MM.1S (cell line): ENCODE measurements around the gene PPP1R9A.

Experiments
- DNase-seq: peaks from one replicate; pipeline ENCODE4 v3.0.0-alpha.2; 2015
- H2AFZ ChIP-seq: fragments of 300-600 bp; sonication (generic); 2 replicates; pipeline ENCODE4 v1.6.0; 2016; ENCODE audit warnings: antibody characterized with exemption, low read length
- H3F3A ChIP-seq: fragments of 300-600 bp; sonication (generic); 2 replicates; pipeline ENCODE4 v1.6.1; 2016; ENCODE audit warnings: mild to moderate bottlenecking, antibody characterized with exemption, low read length, moderate library complexity, mixed read lengths; ENCODE audit not compliant: insufficient read depth
- H3K27ac ChIP-seq: fragments of 300-600 bp; sonication (generic); 2 replicates; pipeline ENCODE4 v1.5.1; 2016; ENCODE audit warnings: mild to moderate bottlenecking, low read length
- H3K27me3 ChIP-seq: fragments of 300-600 bp; sonication (generic); replicated peaks from 2 replicates; pipeline ENCODE4 v1.6.0; 2016; ENCODE audit warnings: low read length; ENCODE audit not compliant: insufficient read depth
- H3K36me3 ChIP-seq: fragments of 300-600 bp; sonication (generic); replicated peaks from 2 replicates; pipeline ENCODE4 v1.6.1; 2016; ENCODE audit warnings: mild to moderate bottlenecking, low read length, mixed read lengths; ENCODE audit not compliant: insufficient read depth
- H3K4me1 ChIP-seq: fragments of 300-600 bp; sonication (generic); 2 replicates; pipeline ENCODE4 v1.6.1; 2016; ENCODE audit warnings: low read length, mixed read lengths
- H3K4me2 ChIP-seq: fragments of 300-600 bp; sonication (generic); 2 replicates; pipeline ENCODE4 v1.6.0; 2016; ENCODE audit warnings: low read depth, low read length
- H3K4me3 ChIP-seq: fragments of 300-600 bp; sonication (generic); 2 replicates; pipeline ENCODE4 v1.5.1; 2016; ENCODE audit warnings: low read length, mixed read lengths
- H3K79me2 ChIP-seq: fragments of 300-600 bp; sonication (generic); 2 replicates; pipeline ENCODE4 v1.6.1; 2016; ENCODE audit warnings: mixed run types, low read length, mixed read lengths
- H3K9ac ChIP-seq: fragments of 300-600 bp; sonication (generic); 2 replicates; pipeline ENCODE4 v1.6.1; 2016; ENCODE audit warnings: low read length, mixed read lengths
- H3K9me2 ChIP-seq: fragments of 300-600 bp; sonication (generic); replicated peaks from 2 replicates; pipeline ENCODE4 v1.6.1; 2016; ENCODE audit warnings: mild to moderate bottlenecking, low read length, mixed read lengths; ENCODE audit not compliant: insufficient read depth
- H3K9me3 ChIP-seq: fragments of 300-600 bp; sonication (generic); replicated peaks from 2 replicates; pipeline ENCODE4 v1.6.1; 2016; ENCODE audit warnings: mild to moderate bottlenecking, low read length, mixed read lengths; ENCODE audit not compliant: insufficient read depth
- H4K20me1 ChIP-seq: fragments of 300-600 bp; sonication (generic); 2 replicates; pipeline ENCODE4 v1.6.1; 2016; ENCODE audit warnings: mild to moderate bottlenecking, low read length, moderate library complexity, mixed read lengths; ENCODE audit not compliant: insufficient read depth
- EZH2 ChIP-seq: fragments of 300-600 bp; sonication (generic); optimal IDR thresholded peaks from 2 replicates; pipeline ENCODE3; 2017; ENCODE audit warnings: low read depth, mild to moderate bottlenecking, antibody characterized with exemption, low read length, mixed read lengths
- EZH2phosphoT487 ChIP-seq: fragments of 300-600 bp; sonication (generic); IDR thresholded peaks from 2 replicates; pipeline ENCODE4 v1.6.1; 2018; ENCODE audit warnings: antibody characterized with exemption, low read length
- TF ChIP-seq, protein P1 (sequence below): fragments of 300-600 bp; sonication (generic); IDR thresholded peaks from 2 replicates; pipeline ENCODE4 v1.5.1; 2016; ENCODE audit warnings: antibody characterized with exemption, low read length, mixed read lengths

PPP1R9A gene

GRCh38 chr7:95312561-95312960, 405.2 kb downstream of the PPP1R9A start:
- H3K9me3 ChIP-seq = no peaks in the 10 kb centered on the region
- peaks cover 5% of the 10 kb centered on the region; the same call in 1 of the 2 replicates for H3F3A ChIP-seq
- no peak for DNase-seq
- H3K79me2 ChIP-seq = no peaks in the 10 kb centered on the region
- H2AFZ ChIP-seq = no peak overlapping the region
- no peaks in the 10 kb centered on the region for H4K20me1 ChIP-seq
- no peak overlapping the region for H3K4me3 ChIP-seq
- H3K4me1 ChIP-seq = no peaks in the 10 kb centered on the region
- H3K4me2 ChIP-seq = no peak overlapping the region
- no peaks in the 10 kb centered on the region for H3K27me3 ChIP-seq
- no peaks in the 10 kb centered on the region for H3K9me2 ChIP-seq
- TF ChIP-seq EZH2phosphoT487 = no peak
- TF ChIP-seq EZH2 = no peak
- TF ChIP-seq, protein P1, sequence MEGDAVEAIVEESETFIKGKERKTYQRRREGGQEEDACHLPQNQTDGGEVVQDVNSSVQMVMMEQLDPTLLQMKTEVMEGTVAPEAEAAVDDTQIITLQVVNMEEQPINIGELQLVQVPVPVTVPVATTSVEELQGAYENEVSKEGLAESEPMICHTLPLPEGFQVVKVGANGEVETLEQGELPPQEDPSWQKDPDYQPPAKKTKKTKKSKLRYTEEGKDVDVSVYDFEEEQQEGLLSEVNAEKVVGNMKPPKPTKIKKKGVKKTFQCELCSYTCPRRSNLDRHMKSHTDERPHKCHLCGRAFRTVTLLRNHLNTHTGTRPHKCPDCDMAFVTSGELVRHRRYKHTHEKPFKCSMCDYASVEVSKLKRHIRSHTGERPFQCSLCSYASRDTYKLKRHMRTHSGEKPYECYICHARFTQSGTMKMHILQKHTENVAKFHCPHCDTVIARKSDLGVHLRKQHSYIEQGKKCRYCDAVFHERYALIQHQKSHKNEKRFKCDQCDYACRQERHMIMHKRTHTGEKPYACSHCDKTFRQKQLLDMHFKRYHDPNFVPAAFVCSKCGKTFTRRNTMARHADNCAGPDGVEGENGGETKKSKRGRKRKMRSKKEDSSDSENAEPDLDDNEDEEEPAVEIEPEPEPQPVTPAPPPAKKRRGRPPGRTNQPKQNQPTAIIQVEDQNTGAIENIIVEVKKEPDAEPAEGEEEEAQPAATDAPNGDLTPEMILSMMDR = no peak
- H3K36me3 ChIP-seq = no peaks in the 10 kb centered on the region
- H3K9ac ChIP-seq = no peak overlapping the region
- no peak overlapping the region for H3K27ac ChIP-seq

GRCh38 chr7:95316588-95316987, 409.2 kb downstream of the PPP1R9A start:
- Histone ChIP-seq H3K36me3 (no peaks in the 10 kb centered on the region), H3K9ac (no peak overlapping the region), H3K27ac (no peak overlapping the region), H3K27me3 (no peaks in the 10 kb centered on the region), H4K20me1 (no peaks in the 10 kb centered on the region), H3K79me2 (no peaks in the 10 kb centered on the region), H3F3A (peaks cover 5% of the 10 kb centered on the region; the same call in 1 of the 2 replicates), H3K4me3 (no peak overlapping the region), H2AFZ (no peak overlapping the region), H3K4me2 (peak overlapping the region; percentile 10; the same call in 1 of the 2 replicates), H3K9me2 (no peaks in the 10 kb centered on the region), H3K9me3 (no peaks in the 10 kb centered on the region), H3K4me1 (no peaks in the 10 kb centered on the region)
- peak; percentile 57 for DNase-seq
- no peak for TF ChIP-seq EZH2
- TF ChIP-seq, protein P1 = no peak
- no peak for TF ChIP-seq EZH2phosphoT487

DNA sequence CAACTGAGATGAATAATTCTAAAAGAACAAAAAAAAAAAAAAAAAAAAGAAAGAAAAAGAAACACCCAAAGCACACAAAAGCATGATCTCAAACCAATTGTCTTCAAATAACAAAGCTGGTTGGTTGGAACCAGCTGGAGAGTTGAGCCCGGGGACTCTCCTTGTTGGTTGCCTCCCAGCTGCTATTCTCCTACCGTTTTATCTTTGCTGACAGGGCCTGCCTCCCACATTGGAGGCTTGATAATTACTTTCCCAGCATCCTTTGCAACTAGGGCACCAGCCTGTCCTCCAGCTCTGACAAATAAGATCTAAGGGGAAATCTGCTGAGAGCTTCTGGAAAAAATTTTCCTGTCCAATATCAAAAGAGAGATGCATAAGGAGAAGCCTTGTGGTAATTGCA, 410.2 kb downstream of the PPP1R9A start:
- no peak overlapping the region for H3K4me2 ChIP-seq
- no peak overlapping the region for H3K27ac ChIP-seq
- no peaks in the 10 kb centered on the region for H3K36me3 ChIP-seq
- TF ChIP-seq, protein P1 = no peak
- TF ChIP-seq EZH2phosphoT487 (no peak), EZH2 (no peak)
- H3K9ac ChIP-seq = no peak overlapping the region
- H3K9me3 ChIP-seq = no peaks in the 10 kb centered on the region
- no peaks in the 10 kb centered on the region for H3K79me2 ChIP-seq
- H4K20me1 ChIP-seq = no peaks in the 10 kb centered on the region
- no peaks in the 10 kb centered on the region for H3K9me2 ChIP-seq
- no peaks in the 10 kb centered on the region for H3K27me3 ChIP-seq
- H2AFZ ChIP-seq = no peak overlapping the region
- H3K4me1 ChIP-seq = no peaks in the 10 kb centered on the region
- peaks cover 5% of the 10 kb centered on the region; the same call in 1 of the 2 replicates for H3F3A ChIP-seq
- H3K4me3 ChIP-seq = no peak overlapping the region
- no peak for DNase-seq
